GM18951 (cell line): ENCODE measurements around the gene ZNF189.
"Not testable (repeated sequence)": the region's sequence is repeated elsewhere in the genome, so short reads cannot be mapped to it uniquely, and the experiment has no call there.

Experiments used
- POLR2A ChIP-seq: IDR thresholded peaks from 4 replicates; pipeline ENCODE4 v1.6.1; 2011; ENCODE audit warnings: mild to moderate bottlenecking; ENCODE audit not compliant: insufficient read length, insufficient read depth; ENCODE audit errors: extremely low read depth
- in situ Hi-C: fragments of 300-500 bp; cut with MboI; formaldehyde crosslinking; loops from one replicate; pipeline ENCODE4 v1.12.0; 2022; ENCODE audit warnings: low sequenced_read_pairs, mixed read lengths, inconsistent platforms; ENCODE audit not compliant: unreplicated experiment

Gene ZNF189

DNA sequence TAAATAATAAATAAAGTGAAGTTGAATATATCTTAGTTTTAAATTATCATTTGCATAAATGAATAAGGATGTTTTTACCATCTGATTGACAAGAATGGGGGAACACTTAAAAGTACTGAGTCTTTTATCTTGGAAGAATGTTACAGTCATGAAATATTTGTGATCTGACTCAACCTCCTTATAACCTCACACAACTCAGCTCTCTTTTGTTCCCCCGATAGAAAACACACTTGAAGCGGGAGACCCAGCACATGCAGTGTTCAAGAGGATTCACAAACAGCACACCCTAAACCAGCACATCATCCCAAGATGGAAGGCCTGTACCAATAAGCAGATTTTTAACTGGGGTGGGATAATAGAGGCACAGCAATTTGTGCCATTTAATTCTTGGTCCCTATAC, 29.4 kb upstream of the ZNF189 start:
- in situ Hi-C loops: no loop called here
- no peak for TF ChIP-seq POLR2A

DNA sequence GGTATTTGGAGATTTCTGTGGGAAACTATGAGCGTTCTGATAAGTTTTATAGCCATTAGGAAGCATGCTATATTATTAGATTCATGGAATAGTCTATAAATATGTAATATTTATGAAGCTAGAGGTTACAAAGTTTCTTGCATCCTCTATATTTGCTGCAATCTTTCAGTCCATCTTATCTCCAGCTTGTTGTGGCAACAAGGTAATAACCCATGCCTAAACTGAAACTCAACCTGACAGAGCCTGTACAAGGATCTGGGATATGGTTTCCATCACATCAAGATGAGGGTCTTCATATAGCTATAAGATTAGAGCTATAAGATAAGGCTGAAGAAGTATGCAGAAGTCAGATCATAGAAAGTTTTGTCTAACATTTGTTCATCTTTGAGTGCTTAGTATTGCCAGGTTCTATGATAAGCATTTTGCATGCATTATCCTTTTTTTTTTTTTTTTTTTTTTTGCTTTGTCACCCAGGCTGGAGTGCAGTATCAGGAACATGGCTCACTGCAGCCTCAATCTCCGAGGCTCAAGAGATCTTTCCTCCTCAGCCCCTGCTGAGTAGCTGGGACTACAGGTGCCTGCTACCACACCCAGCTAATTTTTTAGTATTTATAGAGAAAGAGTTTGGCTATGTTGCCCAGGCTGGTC, 28.6 kb upstream of the ZNF189 start:
- in situ Hi-C loops: no loop called here
- no peak for TF ChIP-seq POLR2A

DNA sequence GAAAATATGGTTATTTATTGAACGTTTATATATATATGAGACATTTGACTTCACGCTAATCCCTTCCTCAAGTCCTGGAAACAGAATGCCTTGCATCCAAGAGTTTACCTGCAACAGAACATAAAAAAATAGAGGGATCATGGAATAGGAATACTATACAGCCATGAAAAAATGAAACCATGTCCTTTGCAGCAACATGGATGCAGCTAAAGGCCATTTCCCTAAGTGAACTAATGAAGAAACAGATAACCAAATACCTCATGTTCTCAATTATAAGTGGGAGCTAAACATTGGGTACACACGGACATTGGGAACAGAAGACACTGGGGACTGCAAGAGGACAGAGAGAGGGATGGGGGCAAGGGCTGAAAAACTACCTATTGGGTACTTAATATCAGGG, 26.8 kb upstream of the ZNF189 start:
- in situ Hi-C loops: no loop called here
- TF ChIP-seq POLR2A: no peak

- in situ Hi-C loops: no loop called here
- TF ChIP-seq POLR2A: no peak
Observed at GRCh38 chr9:101372327-101373118, 26.1 kb upstream of the ZNF189 start.

- TF ChIP-seq POLR2A: no peak
- in situ Hi-C loops: no loop called here
Observed at GRCh38 chr9:101375546-101375945, 23.1 kb upstream of the ZNF189 start.

DNA sequence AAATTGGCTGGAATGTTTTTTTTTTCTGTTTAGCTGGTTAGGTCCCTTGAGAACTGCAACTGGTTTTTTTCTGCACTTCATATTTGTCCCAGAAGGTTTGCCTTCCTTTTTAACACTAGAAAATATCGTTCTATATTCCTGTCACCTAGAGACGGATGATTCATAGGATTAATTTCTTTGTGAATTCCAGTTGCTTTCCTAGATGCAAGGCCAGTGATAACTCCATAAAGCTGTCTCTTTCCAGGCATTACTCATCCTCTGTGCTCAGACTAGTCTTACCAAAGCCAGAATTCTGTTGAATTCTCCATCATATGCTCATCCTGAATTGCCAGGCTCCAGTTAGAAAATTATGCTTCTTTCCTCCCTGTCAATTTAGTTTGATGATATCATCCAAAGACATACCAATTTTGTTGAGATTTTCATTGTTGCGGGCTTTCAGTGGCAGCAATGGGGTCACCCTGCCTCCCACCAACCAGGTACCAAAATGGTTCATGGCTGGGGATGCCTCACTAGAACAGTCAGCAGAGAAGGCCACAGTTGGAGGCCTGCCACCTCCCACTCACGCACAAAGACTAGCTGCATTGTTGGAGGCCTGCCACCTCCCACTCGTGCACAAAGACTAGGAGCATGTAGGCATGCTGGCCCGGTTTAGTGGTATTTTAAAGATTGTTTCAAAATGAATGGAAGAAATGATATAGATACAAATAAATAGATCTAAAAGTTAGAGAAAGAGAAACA, 22.4 kb upstream of the ZNF189 start:
- no peak for TF ChIP-seq POLR2A
- in situ Hi-C loops: no loop called here

GRCh38 chr9:101380295-101380694, 18.4 kb upstream of the ZNF189 start:
- no peak for TF ChIP-seq POLR2A
- in situ Hi-C loops: no loop called here

DNA sequence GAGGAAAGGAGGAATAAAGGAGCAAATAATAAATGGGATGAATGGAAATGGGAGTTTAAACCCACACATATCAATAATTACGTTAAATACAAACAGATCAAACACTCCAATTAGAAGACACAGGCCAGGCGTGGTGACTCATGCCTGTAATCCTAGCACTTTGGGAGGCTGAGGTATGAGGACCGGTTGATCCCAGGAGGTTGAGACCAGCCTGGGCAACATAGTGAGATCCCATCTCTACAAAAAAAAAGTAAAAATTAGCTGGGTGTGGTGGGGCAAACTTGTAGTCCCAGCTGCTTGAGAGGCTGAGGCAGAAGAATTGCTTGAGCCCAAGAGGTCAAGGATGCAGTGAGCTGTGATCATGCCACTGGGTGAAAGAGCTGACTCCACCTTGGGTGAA, 17.5 kb upstream of the ZNF189 start:
- TF ChIP-seq POLR2A: no peak

GRCh38 chr9:101381833-101382342, 16.8 kb upstream of the ZNF189 start:
- in situ Hi-C loops: no loop called here
- no peak for TF ChIP-seq POLR2A

More for the DNA sequence above, 17.5 kb upstream of the ZNF189 start:
- in situ Hi-C loops: no loop called here

GRCh38 chr9:101383361-101383760, 15.3 kb upstream of the ZNF189 start:
- in situ Hi-C loops: no loop called here
- no peak for TF ChIP-seq POLR2A

- in situ Hi-C loops: not testable (repeated sequence)
Observed at GRCh38 chr9:101384873-101385536, 13.6 kb upstream of the ZNF189 start, which contains the start of gene BAAT. Gene BAAT, minus strand, starts transcription at chr9:101385006. Its CDS starts 13,602 bp downstream, at chr9:101371404.

GRCh38 chr9:101387871-101388506, 10.7 kb upstream of the ZNF189 start:
- TF ChIP-seq POLR2A: no peak
- in situ Hi-C loops: no loop called here
